ENCODE data around the gene SYCP3. TPM values are rescaled to one million over a fixed set of nuclear protein-coding genes. Genes with fewer than 3 reads are reported as not detected.
A peak's percentile ranks its signal among the peaks of the same experiment; 100 is the strongest.

SYCP3 gene
- total RNA-seq, 1 experiment from 2014 or later, result 0.31 TPM

DNA sequence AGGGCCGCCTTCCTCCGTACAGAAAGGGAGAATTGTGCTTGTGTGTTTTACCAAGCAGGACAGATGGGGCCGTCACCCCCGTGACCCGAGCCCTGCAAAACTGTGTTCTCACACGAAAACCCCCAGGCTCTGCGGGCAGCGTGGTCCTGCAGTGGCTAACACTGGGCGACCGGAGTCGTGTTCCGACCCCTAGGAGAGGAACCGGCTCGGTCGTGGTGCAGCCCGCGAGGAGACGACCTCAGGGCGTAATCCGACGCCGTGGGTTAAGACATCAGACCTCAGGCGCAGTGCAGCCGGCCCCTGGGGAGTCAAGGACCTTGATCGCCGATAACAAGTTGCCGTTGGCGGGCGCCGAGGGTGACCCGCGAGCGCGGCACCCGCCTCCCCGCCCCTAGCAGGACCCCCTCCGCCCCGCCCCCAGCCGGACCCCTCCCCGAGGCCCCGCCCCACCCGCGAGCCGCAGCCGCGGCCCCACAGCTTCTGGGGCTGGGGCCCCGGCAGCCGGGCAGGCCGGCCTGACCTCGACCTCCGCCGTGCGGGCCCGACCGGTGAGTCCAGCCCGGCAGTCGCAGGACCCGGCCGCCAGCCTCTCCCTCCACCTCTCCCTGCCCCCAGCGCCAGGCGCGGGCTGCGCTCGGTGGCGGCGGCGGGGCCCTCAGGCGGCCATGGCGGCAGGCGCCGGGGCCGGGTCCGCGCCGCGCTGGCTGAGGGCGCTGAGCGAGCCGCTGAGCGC, 41.9 kb downstream of the SYCP3 start, which contains the start of gene CHPT1:
CHPT1 (plus strand) TSS at position 444 of the 733 bp plus-strand sequence; CDS start at position 666, 222 bp downstream.
- Histone ChIP-seq H3K79me2 (ENCODE audit: insufficient read depth, low read length) (no peaks in the 10 kb centered on the region), H4K91ac (ENCODE audit: insufficient read length, low read depth, low read length) (no peak within 1 kb of the TSS), H3K14ac (ENCODE audit: insufficient read depth, low read length) (peak within 1 kb of the TSS; percentile 51), H3K4me2 (ENCODE audit: insufficient read depth, insufficient read length, low read length) (peak within 1 kb of the TSS; percentile 56), H3K23ac (ENCODE audit: insufficient read length, low read depth, low read length) (no peak within 1 kb of the TSS), H3T11ph (ENCODE audit: low read length) (no peak within 1 kb of the TSS), H3K9ac (ENCODE audit: extremely low read depth, insufficient read length, low read length) (peak within 1 kb of the TSS; percentile 61), H3K4ac (ENCODE audit: low read depth, low read length) (no peak within 1 kb of the TSS), H3K79me1 (ENCODE audit: insufficient read depth, low read depth, low read length, poor library complexity, severe bottlenecking) (no peaks in the 10 kb centered on the region), H2BK120ac (ENCODE audit: low read depth, low read length, poor library complexity, severe bottlenecking) (no peak within 1 kb of the TSS), H3K9me3 (ENCODE audit: control insufficient read depth, low read depth, low read length) (no peaks in the 10 kb centered on the region), H4K8ac (replicated peaks; ENCODE audit: insufficient read length, low read depth, low read length) (no peak within 1 kb of the TSS), H3K27me3 (ENCODE audit: insufficient read depth, low read length) (peaks cover 8% of the 10 kb centered on the region; the same call in 1 of the 2 replicates), H2BK20ac (ENCODE audit: low read depth, low read length, poor library complexity, severe bottlenecking) (no peak within 1 kb of the TSS), H3K56ac (ENCODE audit: insufficient read length, low read depth, low read length) (no peak within 1 kb of the TSS), H3K18ac (ENCODE audit: insufficient read length, low read depth, low read length) (no peak within 1 kb of the TSS), H2AK5ac (ENCODE audit: insufficient read length, low read length) (no peak within 1 kb of the TSS), H3K27ac (ENCODE audit: insufficient read length, low read depth, low read length) (no peak within 1 kb of the TSS), H2BK15ac (ENCODE audit: low read depth, low read length) (no peak within 1 kb of the TSS), H2BK5ac (ENCODE audit: insufficient read length, low read length) (no peak within 1 kb of the TSS), H4K20me1 (ENCODE audit: control insufficient read depth, insufficient read depth, insufficient read length) (no peaks in the 10 kb centered on the region), H2AFZ (ENCODE audit: low read length) (peak within 1 kb of the TSS; percentile 0), H3K4me1 (ENCODE audit: insufficient read depth, low read length) (peaks cover 3% of the 10 kb centered on the region; the same call in 1 of the 2 replicates), H4K5ac (ENCODE audit: insufficient read length, low read depth, low read length) (no peak within 1 kb of the TSS), H2BK12ac (ENCODE audit: insufficient read length, low read depth, low read length) (no peak within 1 kb of the TSS), H3K23me2 (ENCODE audit: insufficient read length, low read depth, low read length, poor library complexity, severe bottlenecking) (peaks cover 13% of the 10 kb centered on the region)
- Mint-ChIP-seq H3K4me1 (peaks cover 18 to 24% of the 10 kb centered on the region in 2 experiments), H3K36me3 (ENCODE audit: insufficient read depth in 1 of 3, low read depth in 3 of 3) (peaks cover 0 to 2% (median 0%) of the 10 kb centered on the region in 3 experiments; a peak in 2 of 7 replicates), H3K4me3 (peak within 1 kb of the TSS; percentile 82 to 95), H3K9me3 (no peaks in the 10 kb centered on the region), H3K27me3 (ENCODE audit: low read depth) (peaks cover 25% of the 10 kb centered on the region), H3K27ac (no peak within 1 kb of the TSS)
- no CpG with 5 or more reads among the region's 80 CpGs for WGBS (ENCODE audit: extremely low coverage, insufficient read length, low lambda C conversion rate)
- DNase-seq, result peak; percentile 89
- TF ChIP-seq, protein P1, sequence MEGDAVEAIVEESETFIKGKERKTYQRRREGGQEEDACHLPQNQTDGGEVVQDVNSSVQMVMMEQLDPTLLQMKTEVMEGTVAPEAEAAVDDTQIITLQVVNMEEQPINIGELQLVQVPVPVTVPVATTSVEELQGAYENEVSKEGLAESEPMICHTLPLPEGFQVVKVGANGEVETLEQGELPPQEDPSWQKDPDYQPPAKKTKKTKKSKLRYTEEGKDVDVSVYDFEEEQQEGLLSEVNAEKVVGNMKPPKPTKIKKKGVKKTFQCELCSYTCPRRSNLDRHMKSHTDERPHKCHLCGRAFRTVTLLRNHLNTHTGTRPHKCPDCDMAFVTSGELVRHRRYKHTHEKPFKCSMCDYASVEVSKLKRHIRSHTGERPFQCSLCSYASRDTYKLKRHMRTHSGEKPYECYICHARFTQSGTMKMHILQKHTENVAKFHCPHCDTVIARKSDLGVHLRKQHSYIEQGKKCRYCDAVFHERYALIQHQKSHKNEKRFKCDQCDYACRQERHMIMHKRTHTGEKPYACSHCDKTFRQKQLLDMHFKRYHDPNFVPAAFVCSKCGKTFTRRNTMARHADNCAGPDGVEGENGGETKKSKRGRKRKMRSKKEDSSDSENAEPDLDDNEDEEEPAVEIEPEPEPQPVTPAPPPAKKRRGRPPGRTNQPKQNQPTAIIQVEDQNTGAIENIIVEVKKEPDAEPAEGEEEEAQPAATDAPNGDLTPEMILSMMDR (conservative IDR thresholded peaks at IDR 0.05), result no peak
